KMS-11 (cell line): ENCODE results near the gene PET100.
A peak's percentile ranks its signal among the peaks of the same experiment; 100 is the strongest.

Experiments
- H2AFZ ChIP-seq: fragments of 200-600 bp; sonication (generic); 2 replicates; pipeline ENCODE4 v1.6.1; 2016; ENCODE audit warnings: antibody characterized with exemption, mixed run types, low read depth
- H3K27ac ChIP-seq: fragments of 200-600 bp; sonication (generic); 2 replicates; pipeline ENCODE4 v1.6.1; 2016; ENCODE audit warnings: mild to moderate bottlenecking, mixed run types
- H3K27me3 ChIP-seq: fragments of 200-600 bp; sonication (generic); 2 replicates; pipeline ENCODE4 v1.6.1; 2017; ENCODE audit warnings: mild to moderate bottlenecking, low read depth, mixed run types, moderate library complexity; ENCODE audit not compliant: insufficient read depth
- H3K36me3 ChIP-seq: fragments of 200-600 bp; sonication (generic); 2 replicates; pipeline ENCODE4 v1.6.1; 2017; ENCODE audit warnings: mild to moderate bottlenecking, mixed run types; ENCODE audit not compliant: insufficient read depth
- H3K4me1 ChIP-seq: fragments of 200-600 bp; sonication (generic); 2 replicates; pipeline ENCODE4 v1.6.1; 2016; ENCODE audit warnings: mild to moderate bottlenecking, low read depth, mixed run types; ENCODE audit not compliant: poor library complexity, severe bottlenecking
- H3K4me2 ChIP-seq: fragments of 200-600 bp; sonication (generic); 2 replicates; pipeline ENCODE4 v1.7.0; 2016; ENCODE audit warnings: mild to moderate bottlenecking, mixed run types
- H3K4me3 ChIP-seq: fragments of 200-600 bp; sonication (generic); IDR thresholded peaks from 2 replicates; pipeline ENCODE4 v1.6.1; 2017; ENCODE audit warnings: low read depth, low read length, mixed read lengths; ENCODE audit not compliant: insufficient read depth
- H3K79me2 ChIP-seq: fragments of 200-600 bp; sonication (generic); 2 replicates; pipeline ENCODE4 v1.6.1; 2016; ENCODE audit warnings: low read depth, mixed run types; ENCODE audit not compliant: insufficient read depth
- H3K9ac ChIP-seq: fragments of 200-600 bp; sonication (generic); 2 replicates; pipeline ENCODE4 v1.6.1; 2016; ENCODE audit warnings: mild to moderate bottlenecking, mixed run types
- H4K20me1 ChIP-seq: fragments of 200-600 bp; sonication (generic); 2 replicates; pipeline ENCODE4 v1.6.1; 2016; ENCODE audit warnings: mild to moderate bottlenecking, mixed run types; ENCODE audit not compliant: insufficient read depth
- TF ChIP-seq, protein P1 (sequence below): fragments of 200-600 bp; sonication (generic); conservative IDR thresholded peaks from 2 replicates; pipeline ENCODE4 v1.6.1; 2017; ENCODE audit warnings: low read depth, mild to moderate bottlenecking, antibody characterized with exemption, low read length, moderate library complexity, mixed read lengths

Gene PET100

DNA sequence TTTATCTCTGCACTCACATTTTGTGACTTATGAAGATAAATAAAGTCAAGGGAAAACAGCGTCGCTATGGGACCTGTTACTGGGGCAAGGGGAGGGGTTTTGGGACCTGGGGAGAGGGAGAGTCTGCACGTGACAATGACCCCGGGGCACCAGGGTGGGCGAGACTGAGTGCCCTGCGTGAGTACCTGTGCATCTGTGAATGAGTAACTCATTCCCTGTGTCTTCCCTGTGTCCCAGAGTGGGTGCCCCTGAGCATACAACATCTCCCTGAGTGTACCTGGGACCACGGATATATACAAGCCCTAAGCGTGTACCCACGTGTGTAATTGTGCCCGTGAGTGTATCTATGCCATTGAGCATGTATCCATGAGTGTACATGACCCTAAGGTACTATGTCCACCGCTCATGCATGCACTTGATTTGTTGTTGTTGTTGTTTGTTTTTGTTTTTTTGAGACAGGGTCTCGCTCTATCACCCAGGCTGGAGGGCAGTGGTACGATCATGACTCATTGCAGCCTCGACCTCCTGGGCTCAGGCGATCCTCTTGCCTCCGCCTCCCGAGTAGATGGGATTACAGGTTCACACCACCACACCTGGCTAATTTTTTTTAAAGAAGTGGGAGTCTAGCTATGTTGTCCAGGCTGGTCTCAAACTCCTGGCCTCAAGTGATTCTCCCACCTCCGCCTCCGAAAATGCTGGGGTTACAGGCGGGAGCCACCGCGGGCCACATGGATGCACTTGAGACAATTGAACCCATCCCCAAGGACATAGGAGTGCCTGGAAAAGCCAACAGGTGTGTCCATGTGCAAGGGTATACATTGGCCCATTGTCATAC is 50.4 kb downstream of the PET100 start:
- H3K79me2 ChIP-seq: no peaks in the 10 kb centered on the region
- H3K4me3 ChIP-seq: no peak overlapping the region
- no peak overlapping the region for H3K27ac ChIP-seq
- no peak overlapping the region; the same call in 1 of the 2 replicates for H3K9ac ChIP-seq
- H2AFZ ChIP-seq: peak overlapping the region; percentile 93
- H3K36me3 ChIP-seq: no peaks in the 10 kb centered on the region
- peaks cover 33% of the 10 kb centered on the region for H3K27me3 ChIP-seq
- TF ChIP-seq, protein P1, sequence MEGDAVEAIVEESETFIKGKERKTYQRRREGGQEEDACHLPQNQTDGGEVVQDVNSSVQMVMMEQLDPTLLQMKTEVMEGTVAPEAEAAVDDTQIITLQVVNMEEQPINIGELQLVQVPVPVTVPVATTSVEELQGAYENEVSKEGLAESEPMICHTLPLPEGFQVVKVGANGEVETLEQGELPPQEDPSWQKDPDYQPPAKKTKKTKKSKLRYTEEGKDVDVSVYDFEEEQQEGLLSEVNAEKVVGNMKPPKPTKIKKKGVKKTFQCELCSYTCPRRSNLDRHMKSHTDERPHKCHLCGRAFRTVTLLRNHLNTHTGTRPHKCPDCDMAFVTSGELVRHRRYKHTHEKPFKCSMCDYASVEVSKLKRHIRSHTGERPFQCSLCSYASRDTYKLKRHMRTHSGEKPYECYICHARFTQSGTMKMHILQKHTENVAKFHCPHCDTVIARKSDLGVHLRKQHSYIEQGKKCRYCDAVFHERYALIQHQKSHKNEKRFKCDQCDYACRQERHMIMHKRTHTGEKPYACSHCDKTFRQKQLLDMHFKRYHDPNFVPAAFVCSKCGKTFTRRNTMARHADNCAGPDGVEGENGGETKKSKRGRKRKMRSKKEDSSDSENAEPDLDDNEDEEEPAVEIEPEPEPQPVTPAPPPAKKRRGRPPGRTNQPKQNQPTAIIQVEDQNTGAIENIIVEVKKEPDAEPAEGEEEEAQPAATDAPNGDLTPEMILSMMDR: no peak
- H3K4me2 ChIP-seq: peak overlapping the region; percentile 39
- H3K4me1 ChIP-seq: no peaks in the 10 kb centered on the region
- H4K20me1 ChIP-seq: no peaks in the 10 kb centered on the region

DNA sequence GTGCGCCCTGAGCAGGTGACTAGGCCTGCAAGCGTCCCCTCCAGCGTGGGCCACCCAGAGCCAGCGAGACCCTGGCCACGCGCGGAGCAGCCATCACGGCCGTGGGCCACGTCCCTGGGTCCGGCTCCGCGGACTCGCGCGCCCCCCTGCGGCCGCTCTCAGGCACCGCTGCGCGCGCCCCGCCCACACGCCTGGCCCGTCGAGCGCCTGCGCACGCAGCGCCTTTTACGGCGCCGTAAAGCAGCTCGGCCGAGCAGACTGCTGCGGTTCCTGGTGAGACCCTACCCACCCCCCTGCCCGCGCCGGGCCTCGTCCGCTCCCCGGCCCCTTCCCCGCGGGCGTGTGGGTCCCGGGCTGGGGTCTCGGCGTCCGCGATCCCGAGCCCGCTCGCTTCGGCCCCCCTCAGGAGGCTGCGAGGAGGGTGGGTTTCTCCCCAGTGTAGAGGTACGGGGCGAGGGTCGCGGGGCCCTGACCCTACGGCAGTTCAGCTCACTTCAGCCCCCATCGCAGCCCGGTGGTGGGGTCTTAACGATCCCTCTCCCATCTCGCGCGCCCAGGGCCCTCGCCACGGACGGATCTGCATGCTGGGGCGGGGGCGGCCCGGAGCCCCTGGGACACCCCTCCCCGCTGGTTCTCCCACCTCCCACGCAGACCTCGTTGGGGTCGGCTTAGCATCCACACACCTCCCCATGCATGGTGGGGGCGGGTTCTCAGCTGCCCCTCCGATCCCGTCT is 51.2 kb downstream of the PET100 start, which contains the start of gene TRAPPC5:
TRAPPC5 (plus strand) TSS at position 228 of the 734 bp plus-strand sequence. CDS start 1,421 bp downstream, outside the sequence.
- peak within 1 kb of the TSS; percentile 78 for H3K4me2 ChIP-seq
- H4K20me1 ChIP-seq: no peaks in the 10 kb centered on the region
- peak within 1 kb of the TSS; percentile 93 for H2AFZ ChIP-seq
- H3K4me1 ChIP-seq: no peaks in the 10 kb centered on the region
- TF ChIP-seq, protein P1: peak; percentile 84
- no peak within 1 kb of the TSS for H3K4me3 ChIP-seq
- no peaks in the 10 kb centered on the region for H3K36me3 ChIP-seq
- peak within 1 kb of the TSS; percentile 70; the same call in 1 of the 2 replicates for H3K9ac ChIP-seq
- no peaks in the 10 kb centered on the region for H3K79me2 ChIP-seq
- no peak within 1 kb of the TSS for H3K27ac ChIP-seq
- peaks cover 27% of the 10 kb centered on the region for H3K27me3 ChIP-seq
